PFSK-1 (cell line): ENCODE results near the gene RIN2.

Source experiments
- POLR2AphosphoS5 ChIP-seq: IDR thresholded peaks from 2 replicates; pipeline ENCODE4 v1.6.1; 2012; ENCODE audit warnings: low read depth, mild to moderate bottlenecking, control low read depth, low read length, moderate library complexity
- SIN3A ChIP-seq: IDR thresholded peaks from 2 replicates; pipeline ENCODE4 v1.6.1; 2012; ENCODE audit warnings: mild to moderate bottlenecking, low read length, moderate library complexity, borderline replicate concordance; ENCODE audit not compliant: insufficient read depth
- TAF1 ChIP-seq: IDR thresholded peaks from 2 replicates; pipeline ENCODE4 v1.6.1; 2012; ENCODE audit warnings: low read length, control low read depth, borderline replicate concordance; ENCODE audit not compliant: insufficient read depth

GRCh38 chr20:19723051-19723450, 35.0 kb upstream of the RIN2 start:
- no peak for TF ChIP-seq POLR2AphosphoS5
- TF ChIP-seq TAF1: no peak
- no peak for TF ChIP-seq SIN3A
